HepG2 (cell line): ENCODE data around the gene TP73. TPM values are rescaled to one million over a fixed set of nuclear protein-coding genes. Genes with fewer than 3 reads are reported as not detected.

Experiments
- ATAC-seq: fragments of 200-7000 bp; cut with Tn5 transposase; 3 replicates; pipeline ENCODE4 v1.9.1; 2020; ENCODE audit warnings: mild to moderate bottlenecking, moderate library complexity
- BruUV-seq: library from RNA; stranded (reverse); fragments of 400-500 nt; replicated peaks from 2 replicates; lab custom pipeline; 2021; lab: Mats Ljungman, UMichigan
- CTCF ChIA-PET: fragments of 300-600 bp; formaldehyde crosslinking; extraction: SDS; loops from one replicate; lab custom pipeline; 2021; ENCODE audit warnings: low total read pairs, inconsistent platforms, low intra/inter-chr PET ratio; lab: Yijun Ruan, JAX
- POLR2A ChIA-PET: fragments of 350-600 bp; sonication (Branson Sonifier 250); formaldehyde crosslinking; loops from one replicate; lab custom pipeline; 2020; ENCODE audit warnings: antibody characterized with exemption, inconsistent platforms; lab: Yijun Ruan, JAX
- DNase-seq: peaks from one replicate; pipeline ENCODE4 v3.0.0-alpha.2; 2015; ENCODE audit warnings: low spot score
- FAIRE-seq: peaks from 3 replicates; lab custom pipeline; 2011; peaks lifted over from hg19 to GRCh38; lab: Jason Lieb, UNC
- H2AFZ ChIP-seq: one replicate; pipeline ENCODE4 v1.6.1; 2011; ENCODE audit warnings: low read length, inconsistent platforms
- H3K27ac ChIP-seq: fragments of 300-600 bp; 3 replicates; pipeline ENCODE4 v1.8.0; 2011; ENCODE audit warnings: mixed run types, mild to moderate bottlenecking, mixed read lengths, low read length, inconsistent platforms; ENCODE audit not compliant: insufficient read depth; ENCODE audit errors: extremely low read length
- H3K27me3 ChIP-seq, 2 experiments: fragments of 200-600 bp in 1 of 2; 2 replicates in 1 of 2; 3 replicates in 1 of 2; pipeline versions ENCODE4 v1.6.0 to v1.8.0; 2011; ENCODE audit warnings: low read length in 2 of 2, mild to moderate bottlenecking in 2 of 2, moderate library complexity in 2 of 2, inconsistent platforms in 1 of 2; ENCODE audit not compliant: insufficient read depth in 2 of 2, control insufficient read depth in 1 of 2
- H3K36me3 ChIP-seq, 2 experiments: fragments of 200-600 bp in 1 of 2; replicated peaks in 1 of 2; 2 replicates in 1 of 2; 3 replicates in 1 of 2; pipeline versions ENCODE4 v1.5.1 to v1.8.0; 2011; ENCODE audit warnings: low read length in 2 of 2, inconsistent platforms in 1 of 2; ENCODE audit not compliant: insufficient read depth in 2 of 2, control insufficient read depth in 1 of 2
- H3K4me1 ChIP-seq: 2 replicates; pipeline ENCODE4 v1.5.1; 2012; ENCODE audit warnings: low read length, inconsistent platforms; ENCODE audit not compliant: insufficient read depth
- H3K4me2 ChIP-seq: 2 replicates; pipeline ENCODE4 v1.6.0; 2011; ENCODE audit warnings: low read depth, low read length, inconsistent platforms
- H3K4me3 ChIP-seq, 3 experiments: fragments of 200-600 bp in 1 of 3; sonication (generic), shearing (Covaris generic) in 1 of 3; replicated peaks in 1 of 3; 2 replicates each; pipeline ENCODE4 v1.5.1; 2011 to 2016; ENCODE audit warnings: low read length in 3 of 3, inconsistent platforms in 2 of 3, low read depth in 2 of 3, mild to moderate bottlenecking in 2 of 3, control low read depth in 1 of 3, mixed read lengths in 1 of 3; ENCODE audit not compliant: insufficient read depth in 1 of 3
- H3K79me2 ChIP-seq: one replicate; pipeline ENCODE4 v1.6.1; 2011; ENCODE audit warnings: low read length, inconsistent platforms; ENCODE audit not compliant: insufficient read depth
- H3K9ac ChIP-seq: 2 replicates; pipeline ENCODE4 v1.6.0; 2011; ENCODE audit warnings: mild to moderate bottlenecking, low read depth, low read length, inconsistent platforms; ENCODE audit not compliant: insufficient read depth
- H3K9me3 ChIP-seq: 2 replicates; pipeline ENCODE4 v1.5.1; 2012; ENCODE audit warnings: mild to moderate bottlenecking, low read length
- H4K20me1 ChIP-seq: 2 replicates; pipeline ENCODE4 v1.6.0; 2011; ENCODE audit warnings: inconsistent platforms, mild to moderate bottlenecking, low read length, moderate library complexity; ENCODE audit not compliant: insufficient read depth
- CENPX ChIP-seq: sonication (generic); formaldehyde crosslinking; IDR thresholded peaks from 2 replicates; pipeline ENCODE4 v1.9.0; 2021; ENCODE audit warnings: mild to moderate bottlenecking, missing genetic modification reagents, moderate library complexity
- HMGA1 ChIP-seq: sonication (generic); formaldehyde crosslinking; conservative IDR thresholded peaks from 2 replicates; pipeline ENCODE4 v1.4.0; 2020; ENCODE audit warnings: missing genetic modification reagents
- MATR3 ChIP-seq: sonication (generic); formaldehyde crosslinking; IDR thresholded peaks from 2 replicates; pipeline ENCODE4 v1.4.0; 2020; ENCODE audit warnings: missing genetic modification reagents
- SOX5 ChIP-seq: IDR thresholded peaks from 2 replicates; pipeline ENCODE4 v1.6.1; 2016; ENCODE audit warnings: borderline replicate concordance
- ZNF432 ChIP-seq: sonication (generic); formaldehyde crosslinking; IDR thresholded peaks from 2 replicates; pipeline ENCODE4 v1.5.0; 2020; ENCODE audit warnings: missing genetic modification reagents, mild to moderate bottlenecking, borderline replicate concordance
- ZNF607 ChIP-seq: sonication (generic); formaldehyde crosslinking; IDR thresholded peaks from 2 replicates; pipeline ENCODE4 v1.5.1; 2020; ENCODE audit warnings: missing genetic modification reagents, mild to moderate bottlenecking, borderline replicate concordance
- WGBS: methylation state at CpG from one replicate; pipeline ENCODE4 v1.1.6; 2017; ENCODE audit warnings: low lambda C conversion rate; 5-methylcytosine and 5-hydroxymethylcytosine counted together
- in situ Hi-C: cut with HindIII; loops from 2 replicates; pipeline ENCODE4 v1.10.0; 2017; ENCODE audit warnings: low pct_unique_long_range_greater_than_20kb; ENCODE audit not compliant: extremely low pct_ligation_motif_present
- intact Hi-C: fragments of 100-400 bp; cut with micrococcal nuclease; formaldehyde crosslinking; loops from one replicate; pipeline ENCODE4 v1.10.0; 2022; ENCODE audit not compliant: unreplicated experiment
- polyA plus RNA-seq, 8 experiments: library from polyadenylated mRNA; depleted of rRNA in 3 of 8; stranded (reverse) in 7 of 8; unstranded in 1 of 8; fragments of >200 nt; fragmentation: Illumina TruSeq in 4 of 8; extraction: Trizol in 4 of 8; gene quantifications; 2 replicates each; pipeline versions ENCODE4 v1.2.1 to v1.2.3, GENCODE V29; 2011 to 2016; ENCODE audit warnings: low read depth in 4 of 8, missing spikeins in 1 of 8, mixed read lengths in 1 of 8; ENCODE audit not compliant: insufficient read depth in 1 of 8
- total RNA-seq, 5 experiments: library from RNA; depleted of rRNA; stranded (reverse); fragments of >200 nt; fragmentation: Illumina TruSeq; extraction: Trizol; gene quantifications; 2 replicates each; pipeline ENCODE4 v1.2.3, GENCODE V29; 2016; ENCODE audit warnings: low read depth in 1 of 5
- TF ChIP-seq, protein P1 (sequence below): sonication (generic); formaldehyde crosslinking; IDR thresholded peaks from 2 replicates; pipeline ENCODE4 v1.9.0; 2022; ENCODE audit warnings: low read depth, missing genetic modification reagents
- TF ChIP-seq, protein P2 (sequence below): sonication (generic); formaldehyde crosslinking; IDR thresholded peaks from 2 replicates; pipeline ENCODE4 v1.8.1; 2023; ENCODE audit warnings: mild to moderate bottlenecking, missing genetic modification reagents, borderline replicate concordance
- TF ChIP-seq, protein P3 (sequence below): sonication (generic); formaldehyde crosslinking; IDR thresholded peaks from 2 replicates; pipeline ENCODE4 v1.5.1; 2020; ENCODE audit warnings: mild to moderate bottlenecking, missing genetic modification reagents, moderate library complexity

The TP73 gene
- total and polyA plus RNA-seq, 2 of the 13 experiments (the other 11 are each of a cell fraction or from before 2014, with no cell fraction given), result 0.49 to 1.1 TPM

GRCh38 chr1:3707298-3707938, 55.1 kb downstream of the TP73 start:
- H3K27ac ChIP-seq, result no peak overlapping the region
- no peak overlapping the region for H3K4me2 ChIP-seq
- no peak for FAIRE-seq
- no TSS peak for BruUV-seq
- H3K9ac ChIP-seq, result no peak overlapping the region
- intact Hi-C loops (no loop called here), in situ Hi-C loops (no loop called here)
- no peak for DNase-seq
- ChIA-PET CTCF (no interaction called here), POLR2A (no interaction called here)
- WGBS, result 95% methylated on average over 27 of the region's 35 CpGs
- H3K36me3 ChIP-seq, result no peaks in the 10 kb centered on the region
- H2AFZ ChIP-seq, result no peak overlapping the region
- 0 out of 2 replicates have a peak, but pooled peaks cover 2% of the 10 kb centered on the region for H4K20me1 ChIP-seq
- no peaks in the 10 kb centered on the region for H3K9me3 ChIP-seq
- no peak overlapping the region for H3K4me3 ChIP-seq
- TF ChIP-seq MATR3 (no peak), ZNF607 (CRISPR knock-in tag) (no peak), CENPX (no peak), ZNF432 (CRISPR knock-in tag) (no peak), SOX5 (CRISPR knock-in tag) (no peak), HMGA1 (CRISPR knock-in tag) (no peak)
- TF ChIP-seq, protein P1, sequence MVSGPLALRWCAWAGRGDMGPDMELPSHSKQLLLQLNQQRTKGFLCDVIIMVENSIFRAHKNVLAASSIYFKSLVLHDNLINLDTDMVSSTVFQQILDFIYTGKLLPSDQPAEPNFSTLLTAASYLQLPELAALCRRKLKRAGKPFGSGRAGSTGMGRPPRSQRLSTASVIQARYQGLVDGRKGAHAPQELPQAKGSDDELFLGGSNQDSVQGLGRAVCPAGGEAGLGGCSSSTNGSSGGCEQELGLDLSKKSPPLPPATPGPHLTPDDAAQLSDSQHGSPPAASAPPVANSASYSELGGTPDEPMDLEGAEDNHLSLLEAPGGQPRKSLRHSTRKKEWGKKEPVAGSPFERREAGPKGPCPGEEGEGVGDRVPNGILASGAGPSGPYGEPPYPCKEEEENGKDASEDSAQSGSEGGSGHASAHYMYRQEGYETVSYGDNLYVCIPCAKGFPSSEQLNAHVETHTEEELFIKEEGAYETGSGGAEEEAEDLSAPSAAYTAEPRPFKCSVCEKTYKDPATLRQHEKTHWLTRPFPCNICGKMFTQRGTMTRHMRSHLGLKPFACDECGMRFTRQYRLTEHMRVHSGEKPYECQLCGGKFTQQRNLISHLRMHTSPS, result no peak
- TF ChIP-seq, protein P2, sequence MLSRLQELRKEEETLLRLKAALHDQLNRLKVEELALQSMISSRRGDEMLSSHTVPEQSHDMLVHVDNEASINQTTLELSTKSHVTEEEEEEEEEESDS (CRISPR knock-in tag), result no peak
- TF ChIP-seq, protein P3, sequence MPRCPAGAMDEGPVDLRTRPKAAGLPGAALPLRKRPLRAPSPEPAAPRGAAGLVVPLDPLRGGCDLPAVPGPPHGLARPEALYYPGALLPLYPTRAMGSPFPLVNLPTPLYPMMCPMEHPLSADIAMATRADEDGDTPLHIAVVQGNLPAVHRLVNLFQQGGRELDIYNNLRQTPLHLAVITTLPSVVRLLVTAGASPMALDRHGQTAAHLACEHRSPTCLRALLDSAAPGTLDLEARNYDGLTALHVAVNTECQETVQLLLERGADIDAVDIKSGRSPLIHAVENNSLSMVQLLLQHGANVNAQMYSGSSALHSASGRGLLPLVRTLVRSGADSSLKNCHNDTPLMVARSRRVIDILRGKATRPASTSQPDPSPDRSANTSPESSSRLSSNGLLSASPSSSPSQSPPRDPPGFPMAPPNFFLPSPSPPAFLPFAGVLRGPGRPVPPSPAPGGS (CRISPR knock-in tag), result no peak
- H3K27me3 ChIP-seq, result no peaks in the 10 kb centered on the region
- H3K79me2 ChIP-seq, result no peaks in the 10 kb centered on the region
- H3K4me1 ChIP-seq, result no peaks in the 10 kb centered on the region
- ATAC-seq, result no peak
